K562 (cell line): ENCODE data around the gene INSL4. TPM values are rescaled to one million over a fixed set of nuclear protein-coding genes. Genes with fewer than 3 reads are reported as not detected.

Experiments
- ATAC-seq: fragments of 200-7000 bp; cut with Tn5 transposase; 3 replicates; pipeline ENCODE4 v1.9.1; 2020; ENCODE audit warnings: moderate library complexity
- Bru-seq: library from RNA; stranded (reverse); fragments of 400-500 nt; gene quantifications from one replicate; lab custom pipeline; 2021; lab: Mats Ljungman, UMichigan
- BruChase-seq, 2 experiments: library from RNA; stranded (reverse); fragments of 400-500 nt; gene quantifications; one replicate each; lab custom pipeline; 2021; lab: Mats Ljungman, UMichigan
- BruUV-seq: library from RNA; stranded (reverse); fragments of 400-500 nt; replicated peaks from 2 replicates; lab custom pipeline; 2021; lab: Mats Ljungman, UMichigan
- CTCF ChIA-PET: fragments of 300-600 bp; formaldehyde crosslinking; extraction: SDS; loops from one replicate; lab custom pipeline; 2021; ENCODE audit warnings: low intra/inter-chr PET ratio; lab: Yijun Ruan, JAX
- POLR2A ChIA-PET: fragments of 300-600, 350-650 bp; sonication (Branson Sonifier 250); formaldehyde crosslinking; extraction: SDS; loops from one replicate; lab custom pipeline; 2021; ENCODE audit warnings: antibody characterized with exemption, inconsistent platforms; lab: Yijun Ruan, JAX
- DNase-seq, 4 experiments: peaks; one replicate each; pipeline versions ENCODE4 v3.0.0 to v3.0.0-alpha.2; 2011 to 2018; ENCODE audit warnings: low spot score in 3 of 4, mixed read lengths in 3 of 4; ENCODE audit errors: extremely low read depth in 1 of 4
- FAIRE-seq: peaks from 2 replicates; lab custom pipeline; 2011; peaks lifted over from hg19 to GRCh38; lab: Jason Lieb, UNC
- H2AFZ ChIP-seq: 2 replicates; pipeline ENCODE4 v1.6.0; 2011; ENCODE audit warnings: low read depth, low read length, control low read depth, inconsistent platforms
- H3K27ac ChIP-seq: fragments of 200-600 bp; 3 replicates; pipeline ENCODE4 v1.8.0; 2011; ENCODE audit warnings: low read depth, mild to moderate bottlenecking, control low read depth, inconsistent platforms, low read length, moderate library complexity, mixed read lengths; ENCODE audit errors: extremely low read depth
- H3K27me3 ChIP-seq, 2 experiments: fragments of 300-600 bp in 1 of 2; 2 replicates in 1 of 2; 3 replicates in 1 of 2; pipeline versions ENCODE4 v1.6.0 to v1.8.0; 2011; ENCODE audit warnings: inconsistent platforms in 2 of 2, low read length in 2 of 2, mild to moderate bottlenecking in 1 of 2, mixed read lengths in 1 of 2, moderate library complexity in 1 of 2; ENCODE audit not compliant: control insufficient read depth in 2 of 2, insufficient read depth in 2 of 2
- H3K36me3 ChIP-seq: fragments of 300-600 bp; 3 replicates; pipeline ENCODE4 v1.8.0; 2011; ENCODE audit warnings: mild to moderate bottlenecking, low read length, inconsistent platforms; ENCODE audit not compliant: control insufficient read depth, insufficient read depth
- H3K4me1 ChIP-seq, 2 experiments: fragments of 200-600 bp in 1 of 2; replicated peaks in 1 of 2; 2 replicates in 1 of 2; 3 replicates in 1 of 2; pipeline versions ENCODE4 v1.5.1 to v1.8.0; 2011; ENCODE audit warnings: inconsistent platforms in 2 of 2, low read length in 2 of 2, mild to moderate bottlenecking in 1 of 2, mixed read lengths in 1 of 2, moderate library complexity in 1 of 2; ENCODE audit not compliant: control insufficient read depth in 2 of 2, insufficient read depth in 2 of 2
- H3K4me2 ChIP-seq: 2 replicates; pipeline ENCODE4 v1.6.1; 2011; ENCODE audit warnings: low read length, control low read depth, inconsistent platforms, mixed read lengths; ENCODE audit not compliant: insufficient read depth
- H3K4me3 ChIP-seq: fragments of 200-600 bp; sonication (generic), shearing (Covaris generic); 2 replicates; pipeline ENCODE4 v1.5.1; 2016; ENCODE audit warnings: control low read depth, inconsistent platforms
- H3K79me2 ChIP-seq: fragments of 200-600 bp; 3 replicates; pipeline ENCODE4 v1.8.0; 2011; ENCODE audit warnings: low read length, inconsistent platforms; ENCODE audit not compliant: control insufficient read depth, insufficient read depth
- H3K9ac ChIP-seq, 2 experiments: 2 replicates each; pipeline versions ENCODE4 v1.6.0 to v1.6.1; 2011; ENCODE audit warnings: low read depth in 2 of 2, low read length in 2 of 2, control low read depth in 1 of 2, inconsistent platforms in 1 of 2, mild to moderate bottlenecking in 1 of 2, mixed read lengths in 1 of 2; ENCODE audit not compliant: insufficient read depth in 1 of 2
- H3K9me1 ChIP-seq: one replicate; pipeline ENCODE4 v1.6.0; 2011; ENCODE audit warnings: inconsistent platforms, mild to moderate bottlenecking, low read length, moderate library complexity; ENCODE audit not compliant: control insufficient read depth, insufficient read depth
- H3K9me3 ChIP-seq: replicated peaks from 2 replicates; pipeline ENCODE4 v1.5.1; 2011; ENCODE audit warnings: low read depth, low read length, inconsistent platforms; ENCODE audit not compliant: control insufficient read depth, insufficient read depth
- H4K20me1 ChIP-seq: replicated peaks from 2 replicates; pipeline ENCODE4 v1.6.1; 2011; ENCODE audit warnings: low read length, inconsistent platforms, mixed read lengths; ENCODE audit not compliant: control insufficient read depth, insufficient read depth
- BRD9 ChIP-seq: fragments of 450-650 bp; IDR thresholded peaks from 2 replicates; pipeline ENCODE4 v1.6.1; 2018; ENCODE audit warnings: low read depth; ENCODE audit not compliant: partially characterized antibody
- C11orf30 ChIP-seq: fragments of 450-650 bp; IDR thresholded peaks from 2 replicates; pipeline ENCODE4 v1.6.1; 2016; ENCODE audit warnings: low read depth, mild to moderate bottlenecking
- DIDO1 ChIP-seq: fragments of 450-650 bp; IDR thresholded peaks from 2 replicates; pipeline ENCODE4 v1.6.1; 2016; ENCODE audit warnings: low read depth, missing biosample characterization, missing genetic modification characterization
- PHF20 ChIP-seq: fragments of 450-650 bp; IDR thresholded peaks from 2 replicates; pipeline ENCODE4 v1.6.1; 2018; ENCODE audit not compliant: partially characterized antibody
- PHTF2 ChIP-seq: fragments of 250-450 bp; sonication (Bioruptor Pico); IDR thresholded peaks from 2 replicates; pipeline ENCODE4 v1.5.0; 2021; ENCODE audit warnings: mild to moderate bottlenecking
- RNF2 ChIP-seq: sonication (generic); IDR thresholded peaks from 2 replicates; pipeline ENCODE4 v1.6.1; 2016
- SMARCC2 ChIP-seq: fragments of 450-650 bp; IDR thresholded peaks from 2 replicates; pipeline ENCODE4 v1.6.1; 2017; ENCODE audit warnings: antibody characterized with exemption, moderate library complexity, mild to moderate bottlenecking, low read depth
- TCF3 ChIP-seq: sonication (generic); formaldehyde crosslinking; IDR thresholded peaks from 2 replicates; pipeline ENCODE4 v1.4.0; 2020; ENCODE audit warnings: mild to moderate bottlenecking, missing genetic modification reagents
- THAP7 ChIP-seq: fragments of 250-450 bp; sonication (Bioruptor Pico); IDR thresholded peaks from 2 replicates; pipeline ENCODE4 v1.5.0; 2021
- ZKSCAN1 ChIP-seq: fragments of 150-350 bp; IDR thresholded peaks from 2 replicates; pipeline ENCODE4 v1.6.1; 2016; ENCODE audit warnings: low read depth, low read length
- ZNF57 ChIP-seq: fragments of 450-650 bp; formaldehyde crosslinking; IDR thresholded peaks from 2 replicates; pipeline ENCODE4 v1.4.0; 2020; ENCODE audit warnings: mild to moderate bottlenecking, moderate library complexity
- WGBS: fragments of 100-300 bp; shearing (Covaris generic); methylation state at CpG from one replicate; pipeline ENCODE4 v1.1.6; 2016; ENCODE audit warnings: low coverage, mixed read lengths; ENCODE audit not compliant: insufficient coverage; ENCODE audit errors: missing lambda C conversion rate; 5-methylcytosine and 5-hydroxymethylcytosine counted together
- in situ Hi-C: fragments of 300-500 bp; cut with MboI; formaldehyde crosslinking; loops from 4 replicates; pipeline ENCODE4 v1.15.0; 2018; ENCODE audit warnings: inconsistent platforms, mixed read lengths
- intact Hi-C: fragments of 100-400 bp; cut with micrococcal nuclease; formaldehyde crosslinking; loops from 2 replicates; pipeline ENCODE4 v1.14.2; 2022
- long read RNA-seq, 3 experiments: library from polyadenylated mRNA in 2 of 3; library from RNA in 1 of 3; unstranded in 2 of 3; stranded (forward) in 1 of 3; transcript quantifications; one replicate each; pipeline ENCODE4 v2.0.0, GENCODE V29; 2019 to 2022
- polyA minus RNA-seq, 3 experiments: library from RNA; depleted of rRNA, polyadenylated mRNA; stranded (reverse); fragments of >200 nt; gene quantifications; 2 replicates each; pipeline ENCODE4 v1.2.3, GENCODE V29; 2011
- polyA plus RNA-seq, 8 experiments: library from polyadenylated mRNA; depleted of rRNA in 4 of 8; stranded (reverse) in 5 of 8; unstranded in 3 of 8; fragments of >200 nt; fragmentation: Nextera tagmentation in 2 of 8; fragmentation: Illumina TruSeq in 1 of 8; extraction: Ambion mirVana in 2 of 8; extraction: Trizol in 1 of 8; gene quantifications; 2 replicates each; pipeline versions ENCODE4 v1.2.1 to v1.2.3, GENCODE V29; 2011 to 2014; ENCODE audit warnings: inconsistent platforms in 1 of 8, missing spikeins in 1 of 8
- total RNA-seq, 7 experiments: library from RNA; depleted of rRNA in 6 of 7; stranded (reverse); fragments of >200 nt in 6 of 7; fragmentation: Illumina TruSeq in 2 of 7; extraction: Trizol in 2 of 7; gene quantifications; 2 replicates each; pipeline versions ENCODE4 v1.2.1 to v1.2.3, GENCODE V29; 2011 to 2021; ENCODE audit warnings: low replicate concordance in 1 of 7
- TF ChIP-seq, protein P1 (sequence below), 2 experiments: fragments of 450-650 bp in 1 of 2; sonication (generic) in 1 of 2; formaldehyde crosslinking in 1 of 2; IDR thresholded peaks in 1 of 2; conservative IDR thresholded peaks in 1 of 2; 2 replicates each; pipeline versions ENCODE4 v1.6.1 to v1.8.1; 2016 to 2023; ENCODE audit warnings: mild to moderate bottlenecking in 2 of 2, moderate library complexity in 2 of 2, inconsistent platforms in 1 of 2, missing genetic modification reagents in 1 of 2

The INSL4 gene
- total RNA-seq (2011; cell fraction: chromatin; rRNA removed; ENCODE audit: low replicate concordance): not detected in 2 replicates
- total RNA-seq (2011; cell fraction: nucleolus; rRNA removed): not detected in 2 replicates
- not detected in 2 replicates for total RNA-seq (2011; cell fraction: nucleoplasm; rRNA removed)
- not detected in 2 replicates for total RNA-seq (2014; rRNA removed)
- not detected in 2 replicates for total RNA-seq (2014; rRNA removed; fragmentation: Illumina TruSeq; extraction: Trizol)
- not detected in 2 replicates for total RNA-seq (2015; rRNA removed; fragmentation: Illumina TruSeq; extraction: Trizol)
- total RNA-seq (2021): not detected in 2 replicates
- polyA plus RNA-seq (2011; rRNA removed): not detected in 2 replicates
- polyA plus RNA-seq (2011; cell fraction: cytosol; rRNA removed): not detected in 2 replicates
- polyA plus RNA-seq (2011; cell fraction: nucleus; rRNA removed): not detected in 2 replicates
- not detected in 2 replicates for polyA plus RNA-seq (2012)
- not detected in 2 replicates for polyA plus RNA-seq (2014; fragmentation: Illumina TruSeq; extraction: Trizol)
- polyA plus RNA-seq (2014; fragmentation: Nextera tagmentation; extraction: Ambion mirVana): not detected
- polyA plus RNA-seq (2014; rRNA removed): not detected in 2 replicates
- not detected in 2 replicates for polyA minus RNA-seq (2011; rRNA and poly(A)+ RNA removed)
- polyA minus RNA-seq (2011; cell fraction: cytosol; rRNA and poly(A)+ RNA removed): not detected in 2 replicates
- polyA minus RNA-seq (2011; cell fraction: nucleus; rRNA and poly(A)+ RNA removed): not detected in 2 replicates
- Bru-seq, nascent RNA: not detected
- BruChase-seq, experiment 1, labeled RNA remaining after a 2-hour chase: percentile 32 among the genes with signal in this experiment
- percentile 39 among the genes with signal in this experiment for BruChase-seq, experiment 2, labeled RNA remaining after a 6-hour chase
- long read RNA-seq, experiment 1: 0 reads
- long read RNA-seq, experiment 2: 0 reads
- long read RNA-seq, experiment 3: 0 reads

- Histone ChIP-seq H3K36me3 (no peaks in the 10 kb centered on the region), H3K9me3 (no peaks in the 10 kb centered on the region), H4K20me1 (no peaks in the 10 kb centered on the region), H3K4me2 (no peak within 1 kb of the TSS), H2AFZ (no peak within 1 kb of the TSS), H3K4me3 (no peak within 1 kb of the TSS), H3K4me1 (no peaks in the 10 kb centered on the region), H3K9ac (no peak within 1 kb of the TSS), H3K79me2 (no peaks in the 10 kb centered on the region), H3K27ac (no peak within 1 kb of the TSS), H3K9me1 (no peaks in the 10 kb centered on the region), H3K27me3 (peaks cover 0 to 4% of the 10 kb centered on the region in 2 experiments; a peak in 1 of 5 replicates)
- in situ Hi-C loops: no loop called here
- TF ChIP-seq RNF2 (no peak), ZKSCAN1 (no peak), PHF20 (no peak), PHTF2 (CRISPR knock-in tag) (no peak), ZNF57 (no peak), THAP7 (CRISPR knock-in tag) (no peak), BRD9 (no peak), SMARCC2 (no peak), TCF3 (CRISPR knock-in tag) (no peak), C11orf30 (no peak), DIDO1 (tag) (no peak)
- TF ChIP-seq, protein P1, sequence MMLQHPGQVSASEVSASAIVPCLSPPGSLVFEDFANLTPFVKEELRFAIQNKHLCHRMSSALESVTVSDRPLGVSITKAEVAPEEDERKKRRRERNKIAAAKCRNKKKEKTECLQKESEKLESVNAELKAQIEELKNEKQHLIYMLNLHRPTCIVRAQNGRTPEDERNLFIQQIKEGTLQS (IDR thresholded peaks at IDR 0.05): no peak
- TF ChIP-seq, protein P1 (CRISPR knock-in tag; conservative IDR thresholded peaks at IDR 0.05): no peak
- intact Hi-C loops: no loop called here
- ChIA-PET POLR2A (no interaction called here), CTCF (no interaction called here)
- WGBS: 0% methylated on average over 2 of the region's 2 CpGs
- BruUV-seq: no TSS peak
- DNase-seq: no peak
- FAIRE-seq: no peak
- ATAC-seq: no peak
These were observed at the start of gene INSL4 for GRCh38 chr9:5231212-5231611. INSL4 (plus strand) TSS chr9:5231419; CDS start chr9:5231524, 105 bp downstream.
